ENCODE measurements around the gene PDE9A. TPM values are rescaled to one million over a fixed set of nuclear protein-coding genes. Genes with fewer than 3 reads are reported as not detected.
A peak's percentile ranks its signal among the peaks of the same experiment; 100 is the strongest.

PDE9A gene
- total and polyA plus RNA-seq, 10 donors: 7.9 to 45.5 (median 23.8) TPM

- Histone ChIP-seq H3K27ac (no peak overlapping the region), H3K4me1 (peaks cover 0 to 55% (median 23%) of the 10 kb centered on the region in 6 donors), H3K36me3 (peaks cover 0 to 15% (median 0%) of the 10 kb centered on the region in 6 donors), H3K9me3 (no peaks in the 10 kb centered on the region), H3K27me3 (replicated peaks in 1 of 7) (peaks cover 0 to 47% (median 0%) of the 10 kb centered on the region in 7 donors), H3K4me3 (no peak overlapping the region)
- WGBS, 5 donors: 86 to 89% (median 88%) methylated on average over 24 of the region's 24 CpGs
- DNase-seq: peak; percentile 54
- no peak for TF ChIP-seq CTCF (IDR thresholded peaks at IDR 0.05 in 8 of 11, conservative IDR thresholded peaks at IDR 0.05 in 3 of 11)
- TF ChIP-seq POLR2AphosphoS5 (IDR thresholded peaks at IDR 0.05): no peak
- no peak for TF ChIP-seq POLR2A (IDR thresholded peaks at IDR 0.05)
- intact Hi-C loops (cut with DNase I; ENCODE audit: low total_unique reads): no loop called here
Measured at GRCh38 chr21:42681296-42682206, 28.1 kb downstream of the PDE9A start.

- Histone ChIP-seq H3K4me3 (no peak overlapping the region), H3K27ac (no peak overlapping the region), H3K4me1 (peaks cover 0 to 49% (median 21%) of the 10 kb centered on the region in 6 donors), H3K9me3 (no peaks in the 10 kb centered on the region), H3K36me3 (peaks cover 0 to 18% (median 0%) of the 10 kb centered on the region in 6 donors), H3K27me3 (replicated peaks in 1 of 7) (peaks cover 0 to 42% (median 0%) of the 10 kb centered on the region in 7 donors)
- TF ChIP-seq CTCF (IDR thresholded peaks at IDR 0.05 in 8 of 11, conservative IDR thresholded peaks at IDR 0.05 in 3 of 11): no peak
- no peak for TF ChIP-seq POLR2A (IDR thresholded peaks at IDR 0.05)
- no peak for TF ChIP-seq POLR2AphosphoS5 (IDR thresholded peaks at IDR 0.05)
- no peak for DNase-seq
- intact Hi-C loops (cut with DNase I; ENCODE audit: low total_unique reads): no loop called here
- 75 to 88% (median 82%) methylated on average over 15 of the region's 15 CpGs for WGBS, 5 donors
Measured at GRCh38 chr21:42682661-42683210, 29.3 kb downstream of the PDE9A start.

- H3K9me3 ChIP-seq: no peaks in the 10 kb centered on the region
- H3K4me1 ChIP-seq: peaks cover 0 to 40% (median 15%) of the 10 kb centered on the region in 6 donors
- H3K4me3 ChIP-seq: no peak overlapping the region
- intact Hi-C loops (cut with DNase I; ENCODE audit: low total_unique reads): no loop called here
- H3K27me3 ChIP-seq (replicated peaks in 1 of 7): peaks cover 0 to 34% (median 0%) of the 10 kb centered on the region in 7 donors
- TF ChIP-seq POLR2A (IDR thresholded peaks at IDR 0.05) (no peak), CTCF (IDR thresholded peaks at IDR 0.05 in 8 of 11, conservative IDR thresholded peaks at IDR 0.05 in 3 of 11) (no peak), POLR2AphosphoS5 (IDR thresholded peaks at IDR 0.05) (no peak)
- whole genome bisulfite sequencing, 5 donors: 61 to 74% (median 71%) methylated on average over 15 to 19 of the region's 19 CpGs
- DNase-seq: no peak
- H3K36me3 ChIP-seq: peaks cover 0 to 26% (median 3%) of the 10 kb centered on the region in 6 donors
- no peak overlapping the region for H3K27ac ChIP-seq
Measured at GRCh38 chr21:42683371-42684108, 30.1 kb downstream of the PDE9A start.

Measured in spleen (tissue), 11 donors.